MM.1S (cell line): Measurements from ENCODE around the gene TTC38.

Source experiments
- CTCF ChIP-seq: fragments of 300-600 bp; sonication (generic); IDR thresholded peaks from 2 replicates; pipeline ENCODE4 v1.5.1; 2016; ENCODE audit warnings: antibody characterized with exemption, low read length, mixed read lengths
- EZH2 ChIP-seq: fragments of 300-600 bp; sonication (generic); optimal IDR thresholded peaks from 2 replicates; pipeline ENCODE3; 2017; ENCODE audit warnings: low read depth, mild to moderate bottlenecking, antibody characterized with exemption, low read length, mixed read lengths
- EZH2phosphoT487 ChIP-seq: fragments of 300-600 bp; sonication (generic); IDR thresholded peaks from 2 replicates; pipeline ENCODE4 v1.6.1; 2018; ENCODE audit warnings: antibody characterized with exemption, low read length

- no peak for TF ChIP-seq EZH2
- TF ChIP-seq CTCF: peak; percentile 20
- TF ChIP-seq EZH2phosphoT487: no peak
These were observed 28.7 kb downstream of the TTC38 start, which contains the start of gene GTSE1 for GRCh38 chr22:46296257-46297150.
